Left ventricle myocardium inferior (tissue), 1 donor: ENCODE data around the gene GRAP2. TPM values are rescaled to one million over a fixed set of nuclear protein-coding genes. Genes with fewer than 3 reads are reported as not detected.

Experiments used
- DNase-seq: peaks from one replicate; pipeline ENCODE4 v3.0.0-alpha.2; 2020
- H3K27ac ChIP-seq: fragments of 200-600 bp; replicated peaks from 2 replicates; pipeline ENCODE4 v1.8.0; 2021
- H3K27me3 ChIP-seq: fragments of 200-600 bp; 2 replicates; pipeline ENCODE4 v1.8.0; 2021; ENCODE audit warnings: low read depth
- H3K36me3 ChIP-seq: fragments of 200-600 bp; 2 replicates; pipeline ENCODE4 v1.8.0; 2021
- H3K4me1 ChIP-seq: fragments of 200-600 bp; 2 replicates; pipeline ENCODE4 v1.8.0; 2021
- H3K4me3 ChIP-seq: fragments of 200-600 bp; 2 replicates; pipeline ENCODE4 v1.8.0; 2021; ENCODE audit warnings: mild to moderate bottlenecking, moderate library complexity
- H3K9me3 ChIP-seq: fragments of 200-600 bp; replicated peaks from 2 replicates; pipeline ENCODE4 v1.8.0; 2021
- CTCF ChIP-seq: fragments of 200-600 bp; IDR thresholded peaks from 2 replicates; pipeline ENCODE4 v1.8.0; 2021; ENCODE audit warnings: antibody characterized with exemption, mild to moderate bottlenecking, borderline replicate concordance
- intact Hi-C: fragments of 100-400 bp; cut with micrococcal nuclease; formaldehyde crosslinking; loops from one replicate; pipeline ENCODE4 v1.11.0; 2022
- total RNA-seq: library from RNA; stranded (reverse); fragmentation: NEBNext Ultra II Directional; extraction: Animal tissue kit (Norgen Biotek cat#: 25700); gene quantifications from one replicate; pipeline ENCODE4 v1.2.1, GENCODE V29; 2021
- donor health status: DM: no; HTN: yes; CAD: no; lungs with severe emphysema.

GRAP2 gene
- total RNA-seq, 1 donor from 2014 or later: 1.6 TPM

GRCh38 chr22:39960791-39961746, 60.2 kb downstream of the GRAP2 start:
- Histone ChIP-seq H3K27ac (no peak overlapping the region), H3K27me3 (no peaks in the 10 kb centered on the region), H3K4me3 (no peak overlapping the region), H3K4me1 (peaks cover 3% of the 10 kb centered on the region), H3K36me3 (no peaks in the 10 kb centered on the region), H3K9me3 (no peaks in the 10 kb centered on the region)
- intact Hi-C loops: no loop called here
- no peak for TF ChIP-seq CTCF
- DNase-seq: no peak

GRCh38 chr22:39962071-39962470, 61.2 kb downstream of the GRAP2 start:
- no peak overlapping the region for H3K4me3 ChIP-seq
- H3K27me3 ChIP-seq: no peaks in the 10 kb centered on the region
- TF ChIP-seq CTCF: no peak
- H3K27ac ChIP-seq: no peak overlapping the region
- intact Hi-C loops: no loop called here
- no peak for DNase-seq
- no peaks in the 10 kb centered on the region for H3K9me3 ChIP-seq
- no peaks in the 10 kb centered on the region for H3K36me3 ChIP-seq
- peaks cover 3% of the 10 kb centered on the region for H3K4me1 ChIP-seq

- Histone ChIP-seq H3K9me3 (no peaks in the 10 kb centered on the region), H3K27ac (no peak overlapping the region), H3K4me1 (peaks cover 22% of the 10 kb centered on the region), H3K4me3 (no peak overlapping the region), H3K27me3 (no peaks in the 10 kb centered on the region), H3K36me3 (no peaks in the 10 kb centered on the region)
- intact Hi-C loops: no loop called here
- no peak for TF ChIP-seq CTCF
- DNase-seq: no peak
Observed at GRCh38 chr22:39965748-39966147, 64.9 kb downstream of the GRAP2 start.

- no peak for TF ChIP-seq CTCF
- Histone ChIP-seq H3K27me3 (peaks cover 5% of the 10 kb centered on the region), H3K4me1 (peaks cover 22% of the 10 kb centered on the region), H3K27ac (no peak overlapping the region), H3K36me3 (no peaks in the 10 kb centered on the region), H3K4me3 (no peak overlapping the region), H3K9me3 (no peaks in the 10 kb centered on the region)
- intact Hi-C loops: no loop called here
- DNase-seq: no peak
Observed at GRCh38 chr22:39966470-39966869, 65.6 kb downstream of the GRAP2 start.

- Histone ChIP-seq H3K27me3 (peaks cover 11% of the 10 kb centered on the region), H3K4me1 (peaks cover 22% of the 10 kb centered on the region), H3K27ac (peak overlapping the region; percentile 57), H3K36me3 (no peaks in the 10 kb centered on the region), H3K9me3 (no peaks in the 10 kb centered on the region), H3K4me3 (no peak overlapping the region)
- no peak for TF ChIP-seq CTCF
- no peak for DNase-seq
- intact Hi-C loops: no loop called here
Observed at GRCh38 chr22:39967103-39967829, 66.4 kb downstream of the GRAP2 start.
